Ishikawa (cell line): ENCODE results near the gene PPT2.

Experiments
- CEBPB ChIP-seq: IDR thresholded peaks from 2 replicates; pipeline ENCODE4 v1.6.1; 2012
- CREB1 ChIP-seq: IDR thresholded peaks from 2 replicates; pipeline ENCODE4 v1.6.1; 2012; ENCODE audit warnings: low read depth
- EGR1 ChIP-seq: IDR thresholded peaks from 2 replicates; pipeline ENCODE4 v1.6.1; 2012
- EP300 ChIP-seq: IDR thresholded peaks from 2 replicates; pipeline ENCODE4 v1.6.1; 2012; ENCODE audit warnings: borderline replicate concordance
- FOXM1 ChIP-seq: IDR thresholded peaks from 2 replicates; pipeline ENCODE4 v1.6.1; 2012; ENCODE audit warnings: low read depth, borderline replicate concordance
- NFIC ChIP-seq: IDR thresholded peaks from 2 replicates; pipeline ENCODE4 v1.6.1; 2012
- RAD21 ChIP-seq: IDR thresholded peaks from 2 replicates; pipeline ENCODE4 v1.6.1; 2012; ENCODE audit warnings: low read depth
- TAF1 ChIP-seq: IDR thresholded peaks from 2 replicates; pipeline ENCODE4 v1.6.1; 2012; ENCODE audit warnings: low read depth, mild to moderate bottlenecking
- TCF12 ChIP-seq: IDR thresholded peaks from 2 replicates; pipeline ENCODE4 v1.6.1; 2012; ENCODE audit warnings: low read depth
- TEAD4 ChIP-seq: IDR thresholded peaks from 2 replicates; pipeline ENCODE4 v1.6.1; 2012
- YY1 ChIP-seq: IDR thresholded peaks from 2 replicates; pipeline ENCODE4 v1.6.1; 2012; ENCODE audit warnings: low read depth
- ZBTB7A ChIP-seq: IDR thresholded peaks from 2 replicates; pipeline ENCODE4 v1.6.1; 2012; ENCODE audit warnings: low read depth
- TF ChIP-seq, protein P1 (sequence below): IDR thresholded peaks from 2 replicates; pipeline ENCODE4 v1.6.1; 2012; ENCODE audit warnings: low read depth, mild to moderate bottlenecking
- TF ChIP-seq, protein P2 (sequence below): IDR thresholded peaks from 2 replicates; pipeline ENCODE4 v1.6.1; 2012
- TF ChIP-seq, protein P3 (sequence below): IDR thresholded peaks from 2 replicates; pipeline ENCODE4 v1.6.1; 2012

The PPT2 gene

DNA sequence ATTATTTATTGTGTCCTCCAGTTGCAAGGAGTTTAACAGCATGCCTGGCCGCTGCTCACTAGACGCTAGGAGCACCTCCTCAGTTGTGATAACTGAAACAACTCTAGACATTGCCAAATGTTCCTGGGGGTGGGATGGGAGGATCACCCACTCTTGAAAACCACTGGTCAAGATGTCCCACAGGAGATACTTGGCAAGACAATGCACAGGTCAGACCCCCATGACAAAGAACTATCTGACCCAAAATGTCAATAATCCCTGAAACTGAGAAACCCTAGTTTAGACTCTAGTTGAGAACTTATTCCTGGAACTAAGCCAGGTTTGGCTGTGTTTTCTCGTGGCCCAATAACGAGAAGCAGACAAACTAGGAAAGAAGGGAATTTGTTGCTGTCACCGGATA is 14.4 kb upstream of the PPT2 start:
- TF ChIP-seq TAF1 (no peak), CREB1 (no peak), CEBPB (no peak), FOXM1 (no peak), EGR1 (no peak), YY1 (no peak), TCF12 (no peak)
- TF ChIP-seq, protein P1, sequence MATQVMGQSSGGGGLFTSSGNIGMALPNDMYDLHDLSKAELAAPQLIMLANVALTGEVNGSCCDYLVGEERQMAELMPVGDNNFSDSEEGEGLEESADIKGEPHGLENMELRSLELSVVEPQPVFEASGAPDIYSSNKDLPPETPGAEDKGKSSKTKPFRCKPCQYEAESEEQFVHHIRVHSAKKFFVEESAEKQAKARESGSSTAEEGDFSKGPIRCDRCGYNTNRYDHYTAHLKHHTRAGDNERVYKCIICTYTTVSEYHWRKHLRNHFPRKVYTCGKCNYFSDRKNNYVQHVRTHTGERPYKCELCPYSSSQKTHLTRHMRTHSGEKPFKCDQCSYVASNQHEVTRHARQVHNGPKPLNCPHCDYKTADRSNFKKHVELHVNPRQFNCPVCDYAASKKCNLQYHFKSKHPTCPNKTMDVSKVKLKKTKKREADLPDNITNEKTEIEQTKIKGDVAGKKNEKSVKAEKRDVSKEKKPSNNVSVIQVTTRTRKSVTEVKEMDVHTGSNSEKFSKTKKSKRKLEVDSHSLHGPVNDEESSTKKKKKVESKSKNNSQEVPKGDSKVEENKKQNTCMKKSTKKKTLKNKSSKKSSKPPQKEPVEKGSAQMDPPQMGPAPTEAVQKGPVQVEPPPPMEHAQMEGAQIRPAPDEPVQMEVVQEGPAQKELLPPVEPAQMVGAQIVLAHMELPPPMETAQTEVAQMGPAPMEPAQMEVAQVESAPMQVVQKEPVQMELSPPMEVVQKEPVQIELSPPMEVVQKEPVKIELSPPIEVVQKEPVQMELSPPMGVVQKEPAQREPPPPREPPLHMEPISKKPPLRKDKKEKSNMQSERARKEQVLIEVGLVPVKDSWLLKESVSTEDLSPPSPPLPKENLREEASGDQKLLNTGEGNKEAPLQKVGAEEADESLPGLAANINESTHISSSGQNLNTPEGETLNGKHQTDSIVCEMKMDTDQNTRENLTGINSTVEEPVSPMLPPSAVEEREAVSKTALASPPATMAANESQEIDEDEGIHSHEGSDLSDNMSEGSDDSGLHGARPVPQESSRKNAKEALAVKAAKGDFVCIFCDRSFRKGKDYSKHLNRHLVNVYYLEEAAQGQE = no peak

DNA sequence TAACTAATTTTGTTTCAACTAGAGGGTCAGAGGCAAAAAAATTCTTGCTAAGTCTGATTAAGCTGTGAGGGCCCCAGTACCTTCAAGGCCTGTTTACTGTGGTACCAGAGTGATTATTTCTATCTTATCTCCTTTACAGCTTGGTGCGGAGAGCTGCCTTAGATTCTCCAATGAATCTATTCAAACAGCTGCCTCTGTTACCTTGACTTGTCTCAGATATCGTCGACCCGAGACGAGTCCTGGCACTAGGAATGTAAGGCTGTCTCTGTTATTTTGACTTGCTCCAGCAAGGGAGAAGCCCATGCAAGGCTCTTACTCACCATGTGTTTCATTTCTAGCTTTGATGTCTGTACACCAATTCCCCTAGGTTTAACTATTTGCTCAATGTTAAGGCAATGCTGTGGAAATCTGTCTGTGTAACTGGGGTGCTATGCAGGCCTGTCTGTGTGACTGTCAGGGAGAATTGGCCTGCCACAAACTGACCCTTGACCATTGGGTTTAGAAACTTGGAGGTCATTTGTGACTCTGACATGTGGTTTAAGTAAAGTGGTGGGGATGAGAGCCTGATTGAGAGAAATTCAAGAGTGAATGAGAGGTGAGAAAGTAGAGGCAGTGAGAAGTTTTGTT is 13.4 kb upstream of the PPT2 start:
- TF ChIP-seq NFIC (no peak), CREB1 (no peak), EGR1 (no peak), EP300 (no peak), TEAD4 (no peak), FOXM1 (no peak), TCF12 (no peak), YY1 (no peak), TAF1 (no peak), CEBPB (no peak)
- TF ChIP-seq, protein P2, sequence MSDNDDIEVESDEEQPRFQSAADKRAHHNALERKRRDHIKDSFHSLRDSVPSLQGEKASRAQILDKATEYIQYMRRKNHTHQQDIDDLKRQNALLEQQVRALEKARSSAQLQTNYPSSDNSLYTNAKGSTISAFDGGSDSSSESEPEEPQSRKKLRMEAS = no peak
- TF ChIP-seq, protein P1 = no peak

DNA sequence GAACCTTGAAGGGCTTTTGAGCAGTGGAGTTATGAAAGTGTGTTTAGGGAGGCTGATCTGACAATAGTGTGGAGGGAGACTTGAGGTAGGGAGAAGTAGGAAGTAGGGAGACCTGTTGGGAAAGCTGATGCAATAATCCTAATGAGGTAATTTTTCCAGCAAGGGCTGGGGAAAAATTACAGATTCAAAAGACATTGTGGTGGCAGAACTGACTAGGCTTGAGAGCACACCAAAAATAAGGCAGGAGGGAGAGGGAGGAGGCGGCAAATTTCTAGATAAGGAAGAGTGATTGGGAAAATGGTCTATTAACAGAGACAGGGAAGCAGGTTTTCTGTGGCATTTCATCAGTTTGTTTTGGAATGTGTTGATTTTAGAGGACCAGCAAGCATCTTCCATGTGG is 7.7 kb upstream of the PPT2 start:
- TF ChIP-seq EP300 (no peak), FOXM1 (no peak), TAF1 (no peak), NFIC (no peak), EGR1 (no peak), TCF12 (no peak), CEBPB (no peak), RAD21 (no peak), CREB1 (no peak), YY1 (no peak)
- TF ChIP-seq, protein P2 = no peak
- TF ChIP-seq, protein P1 = no peak
- TF ChIP-seq, protein P3, sequence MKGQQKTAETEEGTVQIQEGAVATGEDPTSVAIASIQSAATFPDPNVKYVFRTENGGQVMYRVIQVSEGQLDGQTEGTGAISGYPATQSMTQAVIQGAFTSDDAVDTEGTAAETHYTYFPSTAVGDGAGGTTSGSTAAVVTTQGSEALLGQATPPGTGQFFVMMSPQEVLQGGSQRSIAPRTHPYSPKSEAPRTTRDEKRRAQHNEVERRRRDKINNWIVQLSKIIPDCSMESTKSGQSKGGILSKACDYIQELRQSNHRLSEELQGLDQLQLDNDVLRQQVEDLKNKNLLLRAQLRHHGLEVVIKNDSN = no peak

DNA sequence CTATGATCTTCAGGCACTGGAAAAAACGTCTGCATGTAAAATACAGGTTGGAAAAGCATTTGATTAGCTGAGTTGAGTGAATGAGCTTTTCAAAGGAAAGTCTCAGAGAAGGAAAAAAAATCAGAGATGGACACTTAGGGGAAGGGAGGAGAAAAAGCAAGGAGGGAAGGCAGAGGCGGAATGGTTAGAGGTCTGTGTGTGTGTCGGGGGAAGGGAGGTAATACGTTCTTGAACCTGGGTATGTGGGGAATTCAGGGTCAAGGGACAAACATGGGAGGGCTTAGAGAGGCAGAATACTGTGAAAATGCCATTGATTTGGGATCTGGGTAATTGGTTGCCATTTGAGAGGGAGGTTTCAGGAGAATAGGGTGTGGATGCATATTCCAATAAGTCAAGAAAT is 7.3 kb upstream of the PPT2 start:
- TF ChIP-seq ZBTB7A (no peak), TCF12 (no peak), RAD21 (no peak), FOXM1 (no peak), TAF1 (no peak), YY1 (no peak), NFIC (no peak)
- TF ChIP-seq, protein P3 = no peak

DNA sequence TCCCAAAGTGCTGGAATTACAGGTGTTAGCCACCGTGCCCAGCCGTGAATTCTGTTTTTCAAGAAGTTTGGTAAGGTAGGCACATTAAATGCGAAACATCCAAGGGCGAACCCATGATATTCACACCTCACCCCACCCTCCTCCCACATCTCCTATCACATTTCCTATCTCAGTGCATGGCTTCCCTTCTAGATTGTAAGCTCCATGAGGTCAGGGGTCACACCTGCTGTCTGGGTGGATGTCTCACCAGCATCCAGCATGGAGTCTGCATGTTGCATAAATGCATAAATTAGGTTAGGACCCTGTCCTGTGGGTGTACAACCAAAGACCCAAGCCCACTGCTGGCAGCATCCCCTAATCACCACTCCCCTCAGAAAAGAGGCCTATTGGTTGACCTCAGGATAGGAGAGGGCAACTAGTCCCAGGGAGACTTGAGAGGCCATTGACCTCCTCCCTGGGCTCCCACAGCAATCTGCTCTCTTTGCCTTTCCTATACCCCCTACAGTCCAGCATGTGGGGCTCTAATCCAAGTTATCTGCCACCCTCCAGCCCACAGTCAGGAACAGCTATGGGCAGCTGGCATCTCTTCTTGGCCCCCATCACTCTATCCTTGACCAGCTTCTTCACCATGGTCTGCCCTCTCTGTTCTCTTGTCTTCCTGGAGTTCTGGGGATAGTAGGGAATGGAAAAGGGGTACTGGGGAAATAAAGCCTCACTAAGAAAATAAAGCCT is 6.4 kb upstream of the PPT2 start:
- TF ChIP-seq, protein P2 = no peak
- TF ChIP-seq TAF1 = no peak
- no peak for TF ChIP-seq FOXM1
- no peak for TF ChIP-seq NFIC
- no peak for TF ChIP-seq EGR1
- TF ChIP-seq, protein P3 = no peak
- TF ChIP-seq YY1 = no peak
- TF ChIP-seq TEAD4 = no peak
- no peak for TF ChIP-seq ZBTB7A
- TF ChIP-seq RAD21 = no peak
- TF ChIP-seq CEBPB = no peak
- no peak for TF ChIP-seq CREB1
- no peak for TF ChIP-seq TCF12
- TF ChIP-seq, protein P1 = no peak
- no peak for TF ChIP-seq EP300
